ENCODE data around the gene WNT2B.

DNA sequence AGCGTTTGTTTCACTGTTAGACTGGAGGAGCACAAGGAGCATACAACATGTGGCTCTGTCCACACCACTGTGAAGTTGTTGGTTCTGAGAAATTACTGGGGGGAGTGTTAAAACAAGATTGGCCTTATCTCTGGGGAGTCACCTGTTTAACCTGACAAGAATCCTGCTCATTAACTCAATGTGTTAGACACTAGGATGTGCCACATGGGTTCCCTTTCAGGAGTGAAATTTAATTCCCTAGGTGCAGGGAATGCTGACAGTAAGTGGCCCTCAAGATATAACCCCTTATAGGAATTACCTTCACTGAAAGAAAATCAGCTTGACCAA, 45.8 kb upstream of the WNT2B start:
- TF ChIP-seq POLR2AphosphoS5 (IDR thresholded peaks at IDR 0.05; ENCODE audit: borderline replicate concordance, low read depth, low read length) (no peak), EZH2 (IDR thresholded peaks at IDR 0.05) (no peak)

Data from SK-N-MC (cell line).